A549 (cell line): Measurements from ENCODE around the gene SLC35F3.

Source experiments
- CHD2 ChIP-seq: fragments of 150-350 bp; IDR thresholded peaks from 2 replicates; pipeline ENCODE4 v1.6.1; 2014; ENCODE audit warnings: low read length; ENCODE audit not compliant: partially characterized antibody
- EP300 ChIP-seq, 2 experiments: fragments of >200 bp; sonication (Bioruptor Twin); formaldehyde crosslinking; IDR thresholded peaks; 2 replicates in 1 of 2; 3 replicates in 1 of 2; pipeline ENCODE4 v1.6.1; 2016 to 2017
- MYC ChIP-seq: IDR thresholded peaks from 2 replicates; pipeline ENCODE4 v1.6.1; 2012; ENCODE audit warnings: mild to moderate bottlenecking, inconsistent platforms, low read length, improper control_type of control experiment, borderline replicate concordance
- POLR2A ChIP-seq: IDR thresholded peaks from 2 replicates; pipeline ENCODE4 v1.6.1; 2012; ENCODE audit warnings: mild to moderate bottlenecking, low read length
- RAD21 ChIP-seq, 2 experiments: fragments of >200 bp in 1 of 2; sonication (Bioruptor Twin) in 1 of 2; formaldehyde crosslinking in 1 of 2; IDR thresholded peaks in 1 of 2; conservative IDR thresholded peaks in 1 of 2; 2 replicates in 1 of 2; 3 replicates in 1 of 2; pipeline ENCODE4 v1.6.1; 2012 to 2018; ENCODE audit warnings: inconsistent platforms in 1 of 2
- SMC3 ChIP-seq: fragments of >200 bp; sonication (Bioruptor Twin); formaldehyde crosslinking; IDR thresholded peaks from 3 replicates; pipeline ENCODE4 v1.6.1; 2018; ENCODE audit warnings: inconsistent platforms
- TF ChIP-seq, protein P1 (sequence below): fragments of >200 bp; sonication (Bioruptor Twin); formaldehyde crosslinking; IDR thresholded peaks from 3 replicates; pipeline ENCODE4 v1.5.1; 2016
- TF ChIP-seq, protein P2 (sequence below): fragments of 250-450 bp; sonication (Bioruptor Pico); IDR thresholded peaks from 2 replicates; pipeline ENCODE4 v1.5.0; 2021; ENCODE audit warnings: mild to moderate bottlenecking, moderate library complexity, borderline replicate concordance

DNA sequence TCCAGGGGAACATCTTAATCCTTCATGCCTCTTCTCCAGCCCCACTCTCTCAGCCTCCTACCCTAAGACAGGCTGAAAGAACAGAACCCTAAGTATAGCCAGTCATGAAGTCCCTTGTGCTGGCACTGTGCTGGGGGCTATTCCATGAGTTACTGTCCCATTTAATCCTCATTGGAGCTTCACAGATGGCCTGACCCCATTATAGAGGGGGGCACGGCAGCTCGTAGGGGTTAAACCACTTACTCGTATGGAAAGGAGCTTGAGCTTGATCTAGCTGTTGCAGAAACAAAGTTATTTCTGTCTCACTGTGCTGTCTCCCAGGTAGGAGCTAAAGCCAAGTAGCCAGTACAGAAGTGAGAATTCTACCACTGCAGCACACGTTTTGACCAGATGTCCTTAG is 265.6 kb downstream of the SLC35F3 start:
- no peak for TF ChIP-seq SMC3
- no peak for TF ChIP-seq EP300 (IDR thresholded peaks at IDR 0.05)
- TF ChIP-seq, protein P1, sequence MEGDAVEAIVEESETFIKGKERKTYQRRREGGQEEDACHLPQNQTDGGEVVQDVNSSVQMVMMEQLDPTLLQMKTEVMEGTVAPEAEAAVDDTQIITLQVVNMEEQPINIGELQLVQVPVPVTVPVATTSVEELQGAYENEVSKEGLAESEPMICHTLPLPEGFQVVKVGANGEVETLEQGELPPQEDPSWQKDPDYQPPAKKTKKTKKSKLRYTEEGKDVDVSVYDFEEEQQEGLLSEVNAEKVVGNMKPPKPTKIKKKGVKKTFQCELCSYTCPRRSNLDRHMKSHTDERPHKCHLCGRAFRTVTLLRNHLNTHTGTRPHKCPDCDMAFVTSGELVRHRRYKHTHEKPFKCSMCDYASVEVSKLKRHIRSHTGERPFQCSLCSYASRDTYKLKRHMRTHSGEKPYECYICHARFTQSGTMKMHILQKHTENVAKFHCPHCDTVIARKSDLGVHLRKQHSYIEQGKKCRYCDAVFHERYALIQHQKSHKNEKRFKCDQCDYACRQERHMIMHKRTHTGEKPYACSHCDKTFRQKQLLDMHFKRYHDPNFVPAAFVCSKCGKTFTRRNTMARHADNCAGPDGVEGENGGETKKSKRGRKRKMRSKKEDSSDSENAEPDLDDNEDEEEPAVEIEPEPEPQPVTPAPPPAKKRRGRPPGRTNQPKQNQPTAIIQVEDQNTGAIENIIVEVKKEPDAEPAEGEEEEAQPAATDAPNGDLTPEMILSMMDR, result no peak
- TF ChIP-seq POLR2A, result no peak
- TF ChIP-seq, protein P2, sequence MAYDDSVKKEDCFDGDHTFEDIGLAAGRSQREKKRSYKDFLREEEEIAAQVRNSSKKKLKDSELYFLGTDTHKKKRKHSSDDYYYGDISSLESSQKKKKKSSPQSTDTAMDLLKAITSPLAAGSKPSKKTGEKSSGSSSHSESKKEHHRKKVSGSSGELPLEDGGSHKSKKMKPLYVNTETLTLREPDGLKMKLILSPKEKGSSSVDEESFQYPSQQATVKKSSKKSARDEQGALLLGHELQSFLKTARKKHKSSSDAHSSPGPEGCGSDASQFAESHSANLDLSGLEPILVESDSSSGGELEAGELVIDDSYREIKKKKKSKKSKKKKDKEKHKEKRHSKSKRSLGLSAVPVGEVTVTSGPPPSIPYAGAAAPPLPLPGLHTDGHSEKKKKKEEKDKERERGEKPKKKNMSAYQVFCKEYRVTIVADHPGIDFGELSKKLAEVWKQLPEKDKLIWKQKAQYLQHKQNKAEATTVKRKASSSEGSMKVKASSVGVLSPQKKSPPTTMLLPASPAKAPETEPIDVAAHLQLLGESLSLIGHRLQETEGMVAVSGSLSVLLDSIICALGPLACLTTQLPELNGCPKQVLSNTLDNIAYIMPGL (CRISPR knock-in tag), result no peak
- TF ChIP-seq RAD21 (conservative IDR thresholded peaks at IDR 0.05 in 1 of 2, IDR thresholded peaks at IDR 0.05 in 1 of 2), result no peak
- no peak for TF ChIP-seq MYC
- no peak for TF ChIP-seq CHD2
